Stimulated activated naive CD8-positive, alpha-beta T cell treated with anti-CD3 and anti-CD28 coated beads, Interleukin-15, Interleukin-2, amounts not matched to agents 100 ng/mL and 50 ng/mL, for 24 hours (primary cell): ENCODE results near the gene HTATSF1.

ENCODE experiments used
- H3K27ac Mint-ChIP-seq: one replicate; pipeline ENCODE4 v1.8.0; 2021; ENCODE audit warnings: mild to moderate bottlenecking, mixed read lengths
- H3K27me3 Mint-ChIP-seq: one replicate; pipeline ENCODE4 v1.8.0; 2021; ENCODE audit warnings: mixed read lengths
- H3K36me3 Mint-ChIP-seq: one replicate; pipeline ENCODE4 v1.8.0; 2021; ENCODE audit warnings: low read depth, mixed read lengths
- H3K4me1 Mint-ChIP-seq: one replicate; pipeline ENCODE4 v1.8.0; 2021; ENCODE audit warnings: low read depth, mixed read lengths
- H3K4me3 Mint-ChIP-seq: one replicate; pipeline ENCODE4 v1.8.0; 2021; ENCODE audit warnings: mild to moderate bottlenecking, mixed read lengths
- H3K9me3 Mint-ChIP-seq: one replicate; pipeline ENCODE4 v1.8.0; 2021; ENCODE audit warnings: mixed read lengths

Gene HTATSF1

DNA sequence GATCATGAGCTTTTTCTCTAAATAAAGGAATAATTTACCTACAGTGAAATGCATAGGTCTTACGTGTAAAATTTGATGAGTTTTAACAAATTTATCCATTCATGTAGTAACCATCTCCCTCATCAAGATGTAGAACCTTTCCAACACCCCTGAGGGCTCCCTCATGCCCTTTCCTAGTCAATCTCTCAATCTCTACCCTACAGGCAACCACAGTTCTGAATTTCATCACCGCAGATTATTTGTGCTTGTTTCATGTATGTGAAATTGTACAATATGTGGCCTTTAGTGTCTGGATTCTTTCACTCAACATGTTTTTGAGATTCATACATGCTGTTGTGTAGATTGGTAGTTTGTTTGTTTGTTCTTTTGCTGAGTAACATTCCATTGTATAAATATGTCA, 36.7 kb downstream of the HTATSF1 start:
- Mint-ChIP-seq H3K27ac (no peak overlapping the region), H3K4me3 (no peak overlapping the region), H3K9me3 (no peaks in the 10 kb centered on the region), H3K4me1 (no peaks in the 10 kb centered on the region), H3K27me3 (no peaks in the 10 kb centered on the region), H3K36me3 (no peaks in the 10 kb centered on the region)

DNA sequence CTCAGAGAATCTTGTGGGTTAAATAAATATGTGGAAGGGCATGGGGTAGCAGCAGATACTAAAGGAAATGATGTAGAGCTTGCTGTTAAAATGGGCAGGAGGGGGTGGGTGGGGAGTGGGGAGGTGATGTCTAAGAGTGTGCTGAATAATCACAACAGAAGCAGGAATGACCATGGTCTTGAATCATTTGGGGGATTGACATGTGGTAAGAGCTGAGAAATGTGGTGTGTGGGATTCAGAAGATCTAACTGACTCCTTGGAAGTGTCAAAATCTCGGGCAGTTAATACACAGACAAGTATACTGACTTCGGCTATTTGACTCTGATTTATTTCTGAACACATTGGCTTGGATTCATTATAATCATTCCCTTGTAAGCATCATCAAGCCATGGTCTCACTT, 41.4 kb downstream of the HTATSF1 start:
- Mint-ChIP-seq H3K4me1 (peaks cover 12% of the 10 kb centered on the region), H3K27me3 (no peaks in the 10 kb centered on the region), H3K36me3 (no peaks in the 10 kb centered on the region), H3K27ac (no peak overlapping the region), H3K4me3 (no peak overlapping the region), H3K9me3 (no peaks in the 10 kb centered on the region)

DNA sequence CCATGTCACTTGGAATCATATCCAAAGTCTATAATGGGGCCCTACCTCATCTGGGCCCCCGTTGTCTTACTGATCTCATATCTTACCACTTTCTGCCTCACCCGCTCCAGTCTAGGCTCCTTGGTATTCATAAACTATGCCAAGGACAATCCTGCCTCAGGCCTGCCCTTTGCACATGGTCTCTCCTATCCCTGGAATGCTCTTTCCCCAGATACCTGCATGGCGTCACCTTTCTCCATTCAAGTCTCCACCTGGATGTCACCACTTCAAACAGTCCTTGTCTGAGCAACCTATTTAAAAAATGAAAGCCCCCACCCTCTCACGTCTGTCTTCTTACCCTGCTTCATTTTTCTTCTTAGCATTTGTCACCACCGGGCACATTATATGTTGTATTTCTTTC, 42.8 kb downstream of the HTATSF1 start:
- H3K27me3 Mint-ChIP-seq: no peaks in the 10 kb centered on the region
- no peaks in the 10 kb centered on the region for H3K36me3 Mint-ChIP-seq
- H3K4me1 Mint-ChIP-seq: peaks cover 17% of the 10 kb centered on the region
- H3K27ac Mint-ChIP-seq: no peak overlapping the region
- H3K9me3 Mint-ChIP-seq: no peaks in the 10 kb centered on the region
- H3K4me3 Mint-ChIP-seq: no peak overlapping the region

DNA sequence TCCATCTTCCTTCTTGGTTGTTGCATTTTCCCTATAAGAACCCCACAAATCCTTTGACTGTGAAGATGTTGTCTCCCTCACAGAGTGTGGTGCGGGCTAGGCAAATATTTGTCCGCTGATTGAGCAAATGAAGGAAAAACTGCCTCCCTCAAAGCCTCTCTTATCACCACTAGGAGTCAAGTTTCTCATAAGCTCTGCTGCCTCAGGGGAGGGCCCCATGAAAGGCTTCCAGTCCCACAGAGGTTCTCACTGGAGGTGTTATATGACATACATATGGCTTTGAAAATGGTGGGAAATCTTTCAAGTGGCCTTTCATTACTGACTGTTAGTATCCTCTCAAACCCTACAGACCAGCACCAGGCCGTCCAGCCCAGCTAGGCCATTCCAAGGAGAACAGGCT, 43.9 kb downstream of the HTATSF1 start:
- H3K27ac Mint-ChIP-seq: no peak overlapping the region
- no peak overlapping the region for H3K4me3 Mint-ChIP-seq
- peaks cover 26% of the 10 kb centered on the region for H3K4me1 Mint-ChIP-seq
- no peaks in the 10 kb centered on the region for H3K27me3 Mint-ChIP-seq
- H3K9me3 Mint-ChIP-seq: no peaks in the 10 kb centered on the region
- H3K36me3 Mint-ChIP-seq: no peaks in the 10 kb centered on the region

DNA sequence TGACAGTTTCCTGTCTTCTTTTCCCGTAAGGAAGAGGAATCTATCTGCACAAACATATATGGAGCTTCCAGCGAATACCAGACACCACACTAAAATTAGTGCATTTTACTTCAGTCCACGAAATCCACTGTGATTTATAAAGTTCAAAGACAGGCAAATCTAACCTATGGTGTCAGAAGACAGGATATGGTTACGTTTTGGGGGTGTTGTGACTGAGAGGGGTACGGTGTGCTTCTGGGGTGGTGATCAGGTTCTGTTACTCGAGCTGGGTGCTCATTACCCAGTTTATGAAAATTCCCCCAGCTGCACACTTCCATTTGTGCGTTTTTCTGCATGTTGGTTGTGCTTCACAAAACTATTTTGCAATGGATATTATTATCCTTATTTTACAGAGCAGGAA, 44.9 kb downstream of the HTATSF1 start:
- H3K36me3 Mint-ChIP-seq: no peaks in the 10 kb centered on the region
- no peak overlapping the region for H3K4me3 Mint-ChIP-seq
- H3K4me1 Mint-ChIP-seq: peaks cover 36% of the 10 kb centered on the region
- no peaks in the 10 kb centered on the region for H3K27me3 Mint-ChIP-seq
- no peaks in the 10 kb centered on the region for H3K9me3 Mint-ChIP-seq
- no peak overlapping the region for H3K27ac Mint-ChIP-seq

DNA sequence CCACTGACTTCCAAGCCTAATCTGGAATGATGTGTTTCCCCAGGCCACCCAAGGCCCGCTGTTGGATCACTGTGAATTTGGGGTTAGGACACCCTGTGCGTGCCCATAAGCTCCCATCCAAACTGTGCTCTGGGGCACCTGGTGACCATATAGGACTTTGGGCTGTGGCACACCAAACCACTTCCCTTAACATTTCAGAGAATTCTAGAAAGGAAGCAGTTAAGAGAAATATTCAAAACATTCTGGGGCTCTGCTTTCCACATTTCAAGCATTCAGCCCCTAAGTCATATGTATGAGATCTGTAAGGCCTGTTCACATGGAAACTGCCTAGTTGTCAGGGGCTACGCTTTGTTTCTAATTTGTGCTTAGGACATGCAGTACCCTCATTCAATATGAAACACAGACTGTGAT, 49.0 kb downstream of the HTATSF1 start:
- H3K27ac Mint-ChIP-seq: no peak overlapping the region
- peaks cover 36% of the 10 kb centered on the region for H3K4me1 Mint-ChIP-seq
- no peak overlapping the region for H3K4me3 Mint-ChIP-seq
- H3K9me3 Mint-ChIP-seq: no peaks in the 10 kb centered on the region
- no peaks in the 10 kb centered on the region for H3K27me3 Mint-ChIP-seq
- H3K36me3 Mint-ChIP-seq: no peaks in the 10 kb centered on the region

DNA sequence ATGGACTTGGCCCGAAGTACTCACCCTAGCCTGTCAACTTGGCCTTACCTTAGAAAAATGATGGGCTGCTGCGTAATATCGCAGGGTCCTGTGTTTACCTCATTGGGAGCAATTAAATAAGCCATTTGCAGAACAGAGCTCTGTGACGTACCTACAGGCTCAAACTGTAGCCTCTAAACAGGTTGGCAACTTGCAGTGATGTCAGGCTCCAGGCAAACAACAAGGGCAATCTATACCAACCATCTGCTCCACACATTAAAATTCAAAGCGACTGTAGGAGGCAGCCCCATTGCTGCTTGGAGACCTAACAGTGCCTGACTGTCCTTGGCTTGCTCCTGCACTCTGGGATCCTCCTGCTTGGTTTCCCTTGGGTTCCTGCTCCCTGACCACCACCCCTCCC, 51.8 kb downstream of the HTATSF1 start:
- no peaks in the 10 kb centered on the region for H3K36me3 Mint-ChIP-seq
- no peak overlapping the region for H3K4me3 Mint-ChIP-seq
- no peaks in the 10 kb centered on the region for H3K9me3 Mint-ChIP-seq
- peaks cover 23% of the 10 kb centered on the region for H3K4me1 Mint-ChIP-seq
- H3K27me3 Mint-ChIP-seq: no peaks in the 10 kb centered on the region
- H3K27ac Mint-ChIP-seq: no peak overlapping the region

DNA sequence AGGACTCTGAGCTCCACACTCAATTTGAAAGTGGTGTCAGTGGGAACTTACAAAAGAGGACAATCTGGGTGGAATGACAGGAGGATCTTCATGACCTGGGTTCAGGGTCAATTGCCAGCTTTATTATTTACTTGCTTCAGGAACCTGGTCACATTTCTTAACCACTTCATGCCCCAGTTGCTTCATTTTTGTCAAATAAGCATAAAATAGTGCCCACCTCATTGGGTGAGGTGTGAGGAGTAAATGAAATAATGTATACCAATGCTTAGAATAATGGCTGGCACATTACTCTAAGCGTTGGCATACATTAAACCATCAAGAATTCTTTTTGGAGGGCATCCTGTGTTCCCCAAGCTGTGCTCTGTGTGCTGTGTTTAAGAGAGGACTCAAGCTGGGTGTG, 54.0 kb downstream of the HTATSF1 start:
- H3K27me3 Mint-ChIP-seq: no peaks in the 10 kb centered on the region
- H3K36me3 Mint-ChIP-seq: no peaks in the 10 kb centered on the region
- no peaks in the 10 kb centered on the region for H3K9me3 Mint-ChIP-seq
- H3K4me1 Mint-ChIP-seq: peaks cover 9% of the 10 kb centered on the region
- no peak overlapping the region for H3K27ac Mint-ChIP-seq
- H3K4me3 Mint-ChIP-seq: no peak overlapping the region

DNA sequence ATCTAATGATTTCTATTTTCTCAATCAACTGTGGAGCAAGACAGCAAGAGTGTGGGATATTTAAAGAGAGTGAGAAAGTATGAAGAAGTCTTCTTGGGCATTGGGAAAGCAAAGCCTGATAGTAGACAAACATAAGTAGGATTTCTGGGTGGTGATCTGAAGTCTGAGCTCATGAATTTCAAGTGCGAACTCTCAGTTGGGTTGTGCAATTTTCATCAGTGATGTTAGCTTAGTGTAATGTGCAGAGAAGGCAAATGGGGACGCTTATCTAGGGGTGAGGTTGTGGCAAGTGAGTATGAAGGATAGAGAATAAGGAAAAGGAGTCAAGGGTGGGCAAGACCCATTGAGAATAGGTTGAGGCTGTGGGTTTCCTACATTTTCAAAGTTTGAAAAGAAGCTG, 58.3 kb downstream of the HTATSF1 start:
- Mint-ChIP-seq H3K4me3 (no peak overlapping the region), H3K36me3 (no peaks in the 10 kb centered on the region), H3K9me3 (no peaks in the 10 kb centered on the region), H3K4me1 (no peaks in the 10 kb centered on the region), H3K27ac (no peak overlapping the region), H3K27me3 (no peaks in the 10 kb centered on the region)
